Stimulated activated CD8-positive, alpha-beta memory T cell treated with anti-CD3 and anti-CD28 coated beads, Interleukin-12 subunit alpha, Interleukin-12 subunit beta, amount 100 ng/mL, for 24 hours (primary cell): ENCODE results near the gene TLCD3B.
"Not testable (repeated sequence)": the region's sequence is repeated elsewhere in the genome, so short reads cannot be mapped to it uniquely, and the experiment has no call there.

Experiments
- DNase-seq: peaks from one replicate; pipeline ENCODE4 v3.0.0-alpha.2; 2020; ENCODE audit errors: extremely low read depth

TLCD3B gene

GRCh38 chr16:30060836-30061554 lies 29.9 kb upstream of the TLCD3B start:
- DNase-seq = no peak

- DNase-seq = no peak
These were observed 29.3 kb upstream of the TLCD3B start for GRCh38 chr16:30060346-30060745.

GRCh38 chr16:30054959-30055553 lies 24.0 kb upstream of the TLCD3B start:
- DNase-seq = no peak

- DNase-seq = no peak
These were observed 23.4 kb upstream of the TLCD3B start for GRCh38 chr16:30054451-30054850.

GRCh38 chr16:30053376-30054015 lies 22.4 kb upstream of the TLCD3B start:
- no peak for DNase-seq

- peak; percentile 78 for DNase-seq
These were observed 21.8 kb upstream of the TLCD3B start for GRCh38 chr16:30052671-30053372.

- DNase-seq = no peak
These were observed 20.4 kb upstream of the TLCD3B start for GRCh38 chr16:30051518-30051917.

- no peak for DNase-seq
These were observed 18.8 kb upstream of the TLCD3B start for GRCh38 chr16:30049871-30050270.

GRCh38 chr16:30046588-30046987 lies 15.5 kb upstream of the TLCD3B start:
- DNase-seq = no peak

GRCh38 chr16:30046178-30046577 lies 15.1 kb upstream of the TLCD3B start:
- no peak for DNase-seq

GRCh38 chr16:30041841-30042240 lies 10.8 kb upstream of the TLCD3B start:
- no peak for DNase-seq

GRCh38 chr16:30040690-30041089 lies 9.6 kb upstream of the TLCD3B start:
- not testable (repeated sequence) for DNase-seq

GRCh38 chr16:30040221-30040620 lies 9.2 kb upstream of the TLCD3B start:
- no peak for DNase-seq

GRCh38 chr16:30033270-30033669 lies 2.2 kb upstream of the TLCD3B start:
- DNase-seq = no peak

GRCh38 chr16:30032083-30032819 lies 1.2 kb upstream of the TLCD3B start:
- no peak for DNase-seq

GRCh38 chr16:30031477-30031918 lies 427 bp upstream of the TLCD3B start:
- DNase-seq = no peak

GRCh38 chr16:30030011-30030685 lies 923 bp downstream of the TLCD3B start:
- no peak for DNase-seq

GRCh38 chr16:30028438-30029076 lies 2.5 kb downstream of the TLCD3B start:
- no peak for DNase-seq

- no peak for DNase-seq
These were observed 3.3 kb downstream of the TLCD3B start for GRCh38 chr16:30027588-30028437.

- no peak for DNase-seq
These were observed 4.6 kb downstream of the TLCD3B start for GRCh38 chr16:30026449-30026848.
